ENCODE data around the gene RAPH1.

DNA sequence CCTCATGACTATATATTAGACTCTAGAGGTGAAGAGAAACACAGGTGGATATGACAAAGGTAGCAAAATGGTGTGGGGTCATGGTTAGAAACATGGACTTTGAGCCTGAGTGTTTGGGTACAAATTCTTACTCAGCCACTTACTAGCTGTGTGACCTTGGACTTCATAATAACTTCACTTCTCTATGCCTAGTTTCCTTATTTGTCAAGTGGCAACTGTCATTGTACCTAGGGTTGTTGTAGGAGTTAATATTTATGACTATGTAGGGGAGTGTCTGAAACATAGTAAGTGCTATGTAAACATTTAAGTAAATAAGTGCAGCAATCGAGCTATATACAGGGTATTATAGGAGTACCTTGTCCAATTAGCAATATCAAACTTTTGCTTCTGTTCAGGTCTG is 49.7 kb upstream of the RAPH1 start:
- TF ChIP-seq, protein P1, sequence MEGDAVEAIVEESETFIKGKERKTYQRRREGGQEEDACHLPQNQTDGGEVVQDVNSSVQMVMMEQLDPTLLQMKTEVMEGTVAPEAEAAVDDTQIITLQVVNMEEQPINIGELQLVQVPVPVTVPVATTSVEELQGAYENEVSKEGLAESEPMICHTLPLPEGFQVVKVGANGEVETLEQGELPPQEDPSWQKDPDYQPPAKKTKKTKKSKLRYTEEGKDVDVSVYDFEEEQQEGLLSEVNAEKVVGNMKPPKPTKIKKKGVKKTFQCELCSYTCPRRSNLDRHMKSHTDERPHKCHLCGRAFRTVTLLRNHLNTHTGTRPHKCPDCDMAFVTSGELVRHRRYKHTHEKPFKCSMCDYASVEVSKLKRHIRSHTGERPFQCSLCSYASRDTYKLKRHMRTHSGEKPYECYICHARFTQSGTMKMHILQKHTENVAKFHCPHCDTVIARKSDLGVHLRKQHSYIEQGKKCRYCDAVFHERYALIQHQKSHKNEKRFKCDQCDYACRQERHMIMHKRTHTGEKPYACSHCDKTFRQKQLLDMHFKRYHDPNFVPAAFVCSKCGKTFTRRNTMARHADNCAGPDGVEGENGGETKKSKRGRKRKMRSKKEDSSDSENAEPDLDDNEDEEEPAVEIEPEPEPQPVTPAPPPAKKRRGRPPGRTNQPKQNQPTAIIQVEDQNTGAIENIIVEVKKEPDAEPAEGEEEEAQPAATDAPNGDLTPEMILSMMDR (IDR thresholded peaks at IDR 0.05; ENCODE audit: low read depth, low read length), result no peak
- no peak for TF ChIP-seq POLR2A (IDR thresholded peaks at IDR 0.05; ENCODE audit: extremely low read depth, insufficient read length)
- TF ChIP-seq, protein P2, sequence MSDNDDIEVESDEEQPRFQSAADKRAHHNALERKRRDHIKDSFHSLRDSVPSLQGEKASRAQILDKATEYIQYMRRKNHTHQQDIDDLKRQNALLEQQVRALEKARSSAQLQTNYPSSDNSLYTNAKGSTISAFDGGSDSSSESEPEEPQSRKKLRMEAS (IDR thresholded peaks at IDR 0.05; ENCODE audit: low read depth, low read length), result no peak

All from NB4 (cell line).